GM18519 (cell line): ENCODE data around the gene ADSS1.

Source experiments
- ATAC-seq: cut with Tn5 transposase; IDR thresholded peaks from one replicate; pipeline ENCODE4 v1.9.1; 2021; ENCODE audit warnings: mild to moderate bottlenecking, moderate library complexity; ENCODE audit not compliant: unreplicated experiment, low FRiP score

ADSS1 gene

DNA sequence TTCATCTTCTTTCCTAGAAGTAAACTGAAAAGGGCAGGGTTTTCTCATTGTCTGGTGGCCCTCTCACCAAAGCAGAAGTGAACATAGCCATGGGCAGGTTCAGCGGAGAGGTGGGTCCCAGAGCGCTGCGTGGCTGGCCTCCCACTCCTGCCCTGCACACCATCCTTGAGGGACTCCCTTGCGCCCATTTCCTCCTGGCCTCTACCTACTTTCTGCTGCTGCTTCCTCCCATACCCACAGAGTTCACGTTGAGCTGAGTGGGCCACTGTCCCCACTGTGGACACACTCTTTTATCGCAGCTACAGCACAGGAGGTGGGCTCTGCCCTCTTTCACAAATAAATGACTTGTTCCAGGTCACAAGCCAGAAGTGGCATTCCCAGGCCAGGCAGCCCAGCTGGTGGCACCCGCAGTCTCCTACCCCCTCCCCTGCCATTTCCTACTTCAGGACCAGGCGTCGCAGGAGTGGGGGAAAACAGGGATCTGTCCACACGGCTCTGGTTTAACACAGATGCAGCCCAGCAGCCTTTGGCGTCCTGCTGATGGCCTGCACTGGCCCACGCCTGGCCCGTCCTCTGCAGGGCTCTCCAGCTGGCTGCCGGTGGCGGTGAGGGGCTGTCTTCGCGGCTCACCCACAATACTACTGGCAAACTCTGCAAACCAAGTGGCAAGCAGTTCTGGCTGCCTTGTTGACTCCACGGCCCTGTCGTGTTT lies 33.8 kb downstream of the ADSS1 start:
- no peak for ATAC-seq

DNA sequence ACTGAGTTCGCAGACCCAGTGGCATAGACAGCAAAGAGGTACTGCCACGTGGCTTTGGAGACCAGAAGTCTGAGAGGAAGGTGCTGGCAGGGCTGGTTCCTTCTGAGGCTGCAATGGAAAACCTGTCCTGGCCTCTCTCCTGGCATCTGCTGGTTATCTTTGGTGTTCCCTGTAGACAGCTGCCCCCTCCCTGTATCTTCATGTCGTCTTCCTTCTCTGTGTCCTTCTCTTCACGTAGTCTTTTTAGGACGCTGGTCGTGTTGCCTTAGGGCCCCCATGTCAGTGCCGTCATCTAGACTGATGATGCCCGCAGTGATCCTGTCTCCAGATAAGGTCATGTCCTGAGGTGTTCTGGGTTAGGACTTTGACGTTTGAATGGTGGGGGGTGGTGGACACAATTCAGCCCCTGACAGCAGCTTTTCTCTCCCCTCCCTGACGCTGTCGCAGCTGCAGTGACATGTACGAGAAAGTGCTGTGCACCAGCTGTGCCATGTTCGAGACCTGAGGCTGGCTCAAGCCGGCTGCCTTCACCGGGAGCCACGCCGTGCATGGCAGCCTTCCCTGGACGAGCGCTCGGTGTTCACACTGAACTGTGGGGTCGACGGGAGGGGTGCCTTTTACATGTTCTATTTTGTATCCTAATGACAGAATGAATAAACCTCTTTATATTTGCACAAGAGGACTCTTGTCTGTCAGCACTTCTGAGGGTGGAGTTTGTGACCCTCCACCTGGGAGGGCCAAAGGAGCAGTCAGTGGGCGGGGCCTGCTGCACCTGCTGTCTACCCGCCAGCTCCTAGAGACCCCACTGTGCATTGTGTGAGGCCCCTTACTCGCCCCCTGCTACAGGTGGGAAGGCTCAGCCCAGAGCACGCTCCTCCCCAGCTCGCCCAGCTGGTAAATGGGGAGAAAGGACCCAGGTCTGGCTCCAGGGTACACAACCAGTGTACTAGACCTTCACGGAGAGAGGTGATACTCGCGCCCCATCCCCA lies 35.2 kb downstream of the ADSS1 start:
- ATAC-seq, result no peak

DNA sequence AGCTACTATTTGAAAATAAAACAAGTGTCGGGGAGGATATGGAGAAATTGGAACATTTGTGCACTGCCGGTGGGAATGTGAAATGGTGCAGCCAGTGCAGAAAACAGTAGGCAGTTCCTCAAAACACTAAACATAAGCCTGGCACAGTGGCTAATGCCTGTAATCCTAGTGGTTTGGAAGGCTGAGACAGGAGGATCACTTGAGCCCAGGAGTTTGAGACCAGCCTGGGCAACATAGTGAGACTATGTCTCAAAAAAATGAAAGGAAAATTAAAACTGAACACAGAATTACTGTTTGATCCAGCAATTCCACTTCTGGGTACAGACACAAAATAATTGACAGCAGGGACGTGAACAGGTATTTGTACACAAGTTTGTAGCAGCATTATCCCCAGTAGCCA lies 41.5 kb downstream of the ADSS1 start:
- ATAC-seq, result no peak

DNA sequence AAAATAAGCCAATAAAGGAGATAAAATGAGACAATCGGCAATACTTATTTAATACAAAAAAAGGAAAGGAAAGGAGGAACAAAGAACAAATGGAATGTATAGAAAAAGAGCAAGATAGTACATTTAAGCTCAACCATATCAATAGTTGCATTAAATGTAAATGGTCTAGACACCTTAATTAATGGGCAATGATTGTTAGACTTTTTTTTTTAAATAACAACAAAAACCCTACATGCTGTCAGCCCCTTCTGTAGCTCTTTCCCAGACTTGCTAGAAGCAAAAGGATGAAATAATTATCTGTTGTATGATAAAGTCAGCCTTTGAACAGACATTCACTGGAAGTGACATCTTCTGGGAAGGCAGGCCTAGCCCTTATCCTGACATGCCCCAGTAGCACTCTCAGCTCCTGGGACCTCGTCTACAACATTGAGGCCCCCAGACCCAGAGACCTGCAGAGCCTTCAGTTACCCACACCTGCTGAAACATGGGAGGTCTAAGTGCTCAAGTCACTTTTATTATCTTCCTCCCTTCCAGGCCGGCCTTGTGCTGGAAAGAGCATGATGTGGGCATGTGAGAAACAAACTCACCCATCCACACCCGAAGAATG lies 42.3 kb downstream of the ADSS1 start:
- ATAC-seq, result no peak

DNA sequence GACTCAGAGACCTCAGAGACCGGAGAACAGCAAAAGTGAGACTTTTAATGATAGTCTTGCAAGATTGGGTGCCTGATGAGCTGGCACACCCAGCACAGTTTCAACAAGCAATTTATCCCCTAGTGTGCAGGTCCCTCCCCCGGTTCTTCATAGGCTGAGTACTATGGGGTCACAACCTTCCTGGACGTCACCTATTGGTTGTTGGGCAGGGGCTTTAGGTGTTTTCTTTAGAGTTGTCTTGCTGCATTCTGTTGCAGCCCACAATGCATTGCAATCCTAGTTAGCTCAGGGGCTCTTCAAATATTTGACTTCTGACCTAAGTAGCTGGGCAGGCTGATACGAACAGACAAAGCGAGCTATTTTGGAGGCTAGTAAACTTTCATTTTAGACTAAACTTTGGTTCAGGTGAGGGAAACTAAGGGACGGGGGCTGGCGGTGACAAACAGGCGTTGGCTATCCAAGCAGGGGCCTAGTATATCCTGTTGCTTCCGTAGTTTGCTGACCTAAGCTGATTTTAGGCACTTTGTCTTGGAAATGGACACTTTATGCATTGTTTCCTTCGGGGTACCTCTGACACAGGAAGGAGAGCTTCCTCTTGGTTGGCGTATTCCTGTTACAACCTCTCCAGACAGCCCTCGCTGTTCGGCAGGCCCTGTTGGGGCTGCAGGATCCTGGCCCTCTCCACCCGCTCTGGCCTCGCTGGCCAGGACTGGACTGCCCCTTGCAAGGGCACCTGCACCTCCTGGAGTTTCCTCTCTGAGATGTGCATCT lies 43.0 kb downstream of the ADSS1 start:
- ATAC-seq, result no peak

DNA sequence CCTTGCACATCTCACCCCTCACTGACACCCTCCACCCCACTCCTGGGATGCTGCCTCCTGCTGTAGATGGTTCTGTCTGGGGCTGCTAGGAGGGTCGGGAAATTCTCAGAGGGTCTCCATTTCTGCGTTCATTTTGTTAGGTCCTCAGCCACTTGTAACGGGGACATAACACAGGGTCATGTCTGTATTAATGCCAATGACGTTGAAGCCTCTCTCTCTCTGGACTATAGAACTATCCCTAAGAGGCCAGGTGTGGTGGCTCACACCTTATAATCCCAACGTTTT lies 43.5 kb downstream of the ADSS1 start:
- no peak for ATAC-seq

DNA sequence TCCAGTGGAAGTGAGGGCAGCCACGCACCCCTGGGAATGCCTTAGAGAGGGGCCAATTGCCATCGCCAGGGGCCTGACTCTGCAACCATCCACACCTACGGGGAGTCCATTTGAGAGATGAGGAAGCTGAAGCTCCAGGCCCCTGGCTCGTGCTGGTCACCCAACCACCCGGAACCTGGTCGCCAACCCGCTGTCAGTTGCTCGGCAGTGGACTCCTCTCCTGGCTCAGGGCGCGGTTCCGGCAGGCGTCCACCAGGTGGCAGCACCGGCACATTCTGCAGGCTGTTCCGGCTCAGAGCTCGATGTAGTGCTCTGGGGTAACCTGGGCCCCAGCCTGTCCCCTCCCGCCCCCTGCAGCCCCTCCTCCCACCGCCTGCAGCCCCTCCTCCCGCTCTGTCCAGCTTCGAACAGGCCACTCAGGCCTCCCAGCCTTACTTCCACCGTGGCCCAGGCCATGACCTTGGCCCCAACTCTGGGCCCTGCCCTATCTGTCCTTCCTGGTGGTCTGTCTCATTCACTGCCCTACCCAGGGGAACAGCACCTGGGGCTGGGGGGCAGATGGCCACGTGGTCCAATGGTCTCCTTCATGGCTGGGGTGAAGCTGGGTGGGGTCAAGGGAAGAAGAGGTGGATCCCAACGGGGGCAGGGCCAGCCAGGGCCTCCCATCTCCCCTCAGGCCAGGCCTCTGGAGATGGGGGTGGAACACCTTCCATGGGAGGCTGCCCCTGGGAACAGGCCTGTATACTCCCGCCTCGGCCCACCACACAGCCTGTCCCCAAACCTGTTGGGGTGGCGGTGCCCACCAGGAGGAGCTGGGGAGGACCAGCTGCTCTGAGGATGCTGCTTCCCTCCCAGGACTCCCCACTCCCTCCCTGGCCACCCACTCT lies 44.7 kb downstream of the ADSS1 start:
- no peak for ATAC-seq

DNA sequence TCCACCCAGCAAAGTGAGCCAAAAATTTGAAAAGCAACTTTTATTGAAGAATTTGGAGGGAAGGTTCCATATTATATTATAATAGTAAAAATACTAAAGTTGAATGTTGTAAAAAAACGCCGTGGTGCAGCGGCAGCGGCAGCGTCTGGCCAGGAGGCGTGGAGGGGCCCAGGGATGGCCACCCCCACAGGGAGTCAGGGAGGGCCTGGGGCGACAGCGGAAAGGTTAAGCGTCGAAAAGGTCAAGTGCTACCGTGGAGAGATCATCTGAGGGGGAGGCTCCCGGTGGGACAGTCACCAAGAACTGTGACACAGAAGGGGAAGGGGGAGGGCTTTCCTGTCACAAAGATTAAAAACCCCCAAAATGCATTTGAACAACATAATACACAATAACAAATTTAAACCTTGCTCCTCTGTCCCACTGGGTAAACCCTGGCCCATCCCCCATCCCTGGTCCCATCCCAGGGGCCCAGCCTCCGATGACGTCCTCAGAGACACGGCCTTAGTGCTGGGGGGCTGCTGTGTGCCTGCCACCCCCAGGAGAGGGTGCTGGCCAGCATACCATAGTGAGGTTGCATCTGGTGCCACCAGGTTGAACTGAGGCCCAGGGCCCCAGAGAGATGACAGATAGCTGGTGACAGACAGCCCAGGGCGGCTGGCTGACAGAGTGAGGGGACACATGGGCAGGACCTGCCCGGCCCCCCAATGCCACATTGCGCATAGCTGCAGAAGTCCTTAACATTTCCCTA lies 45.5 kb downstream of the ADSS1 start:
- ATAC-seq, result no peak

DNA sequence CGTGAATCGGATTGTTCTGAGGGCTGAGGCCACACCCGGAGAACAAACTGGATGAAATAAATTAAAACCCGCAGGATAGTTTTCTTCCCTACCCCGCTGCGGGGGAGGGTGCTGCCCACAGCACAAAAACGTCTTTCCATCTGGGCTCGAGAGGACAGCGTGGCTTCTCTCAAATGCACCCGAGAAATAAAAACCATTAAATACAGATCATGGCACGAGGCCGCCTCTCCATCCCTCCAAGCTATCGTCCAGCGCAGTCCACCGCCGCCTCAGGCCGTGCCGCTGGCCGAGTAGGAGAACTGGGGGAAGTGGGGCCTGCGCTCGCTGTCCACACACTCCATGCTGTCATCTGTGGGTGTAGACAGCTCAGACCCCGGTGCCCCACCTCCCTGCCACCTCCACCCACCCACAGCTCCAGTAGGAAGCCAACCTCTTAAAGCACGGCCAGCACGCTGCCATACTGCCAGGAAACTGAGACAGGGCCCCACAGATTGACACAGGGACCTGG lies 46.1 kb downstream of the ADSS1 start:
- ATAC-seq, result no peak

DNA sequence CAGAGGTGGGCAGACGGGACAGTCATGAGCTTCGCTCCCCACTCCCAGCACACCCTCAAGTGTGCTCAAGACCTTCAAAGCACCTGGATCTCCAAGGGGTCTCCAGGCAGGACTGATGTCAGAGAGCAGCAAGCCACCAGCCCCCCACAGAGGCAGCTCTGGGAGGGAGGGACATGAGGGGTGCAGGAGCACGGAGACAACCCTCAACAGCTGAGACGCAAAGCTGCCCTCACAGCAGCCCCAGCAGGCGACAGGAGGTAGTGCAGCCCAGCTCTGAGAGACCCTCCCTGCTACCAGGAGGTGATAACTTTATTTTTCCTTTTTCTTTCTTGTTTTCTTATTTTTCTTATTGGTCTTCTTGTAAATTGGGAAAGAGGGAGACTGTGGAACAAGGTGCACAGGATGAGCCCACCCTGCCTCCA lies 46.8 kb downstream of the ADSS1 start:
- ATAC-seq, result no peak

DNA sequence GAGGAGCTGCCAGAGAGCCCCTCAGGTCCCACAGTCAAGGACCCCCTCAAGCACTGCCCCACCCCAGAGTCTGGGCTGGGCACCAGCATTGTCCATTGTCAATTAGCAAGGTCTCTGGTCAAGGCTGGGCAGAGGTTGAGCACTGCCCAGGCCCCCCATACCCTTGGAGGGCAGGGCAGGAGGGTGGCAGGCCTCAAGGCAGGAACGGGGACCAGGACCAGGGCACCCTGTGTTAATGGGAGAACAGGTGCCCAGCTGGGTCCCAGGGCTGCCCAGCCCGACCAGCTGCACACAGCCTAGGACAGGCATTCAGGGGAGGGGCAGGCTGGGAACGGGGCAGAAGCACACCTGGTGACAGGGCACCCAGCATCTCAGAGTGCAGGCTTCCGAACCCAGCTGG lies 47.3 kb downstream of the ADSS1 start:
- no peak for ATAC-seq

DNA sequence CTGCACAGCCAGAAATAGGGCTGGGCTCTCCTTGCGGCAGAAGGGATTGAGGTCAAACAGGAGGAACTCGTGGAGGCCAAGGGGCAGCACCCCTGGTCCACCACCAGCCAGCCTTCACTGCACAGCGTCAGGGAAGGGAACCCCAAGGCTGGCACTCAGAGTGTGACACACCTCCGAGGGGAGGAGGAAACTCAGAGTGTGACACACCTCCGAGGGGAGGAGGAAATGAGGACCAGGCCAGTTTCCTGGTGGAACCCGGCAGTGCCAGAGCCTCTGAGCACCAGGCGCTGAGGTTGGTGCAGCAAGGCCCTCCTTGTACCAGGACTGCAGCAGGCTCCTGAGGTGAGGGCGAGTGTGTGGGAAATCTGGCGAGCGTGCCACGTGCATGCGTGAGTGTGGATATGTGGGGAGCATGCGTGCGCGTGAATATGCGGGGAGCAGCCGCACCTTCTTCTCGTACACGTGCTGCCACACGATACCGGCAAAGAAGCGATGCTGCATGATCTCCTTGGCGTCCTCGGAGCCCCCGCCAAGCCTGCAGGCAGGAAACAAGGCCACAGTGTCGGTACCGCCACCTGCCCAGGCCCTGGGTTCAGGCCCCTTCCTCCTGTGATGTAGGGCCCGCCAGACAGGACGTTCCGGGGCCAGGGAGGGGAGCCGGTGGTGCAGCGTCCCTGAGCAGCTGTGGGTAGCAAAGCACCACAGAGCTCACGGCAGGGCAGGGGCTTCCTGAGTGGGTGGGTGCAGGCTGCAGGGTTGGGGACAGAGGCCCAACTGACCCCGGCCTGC lies 48.1 kb downstream of the ADSS1 start:
- ATAC-seq, result no peak

DNA sequence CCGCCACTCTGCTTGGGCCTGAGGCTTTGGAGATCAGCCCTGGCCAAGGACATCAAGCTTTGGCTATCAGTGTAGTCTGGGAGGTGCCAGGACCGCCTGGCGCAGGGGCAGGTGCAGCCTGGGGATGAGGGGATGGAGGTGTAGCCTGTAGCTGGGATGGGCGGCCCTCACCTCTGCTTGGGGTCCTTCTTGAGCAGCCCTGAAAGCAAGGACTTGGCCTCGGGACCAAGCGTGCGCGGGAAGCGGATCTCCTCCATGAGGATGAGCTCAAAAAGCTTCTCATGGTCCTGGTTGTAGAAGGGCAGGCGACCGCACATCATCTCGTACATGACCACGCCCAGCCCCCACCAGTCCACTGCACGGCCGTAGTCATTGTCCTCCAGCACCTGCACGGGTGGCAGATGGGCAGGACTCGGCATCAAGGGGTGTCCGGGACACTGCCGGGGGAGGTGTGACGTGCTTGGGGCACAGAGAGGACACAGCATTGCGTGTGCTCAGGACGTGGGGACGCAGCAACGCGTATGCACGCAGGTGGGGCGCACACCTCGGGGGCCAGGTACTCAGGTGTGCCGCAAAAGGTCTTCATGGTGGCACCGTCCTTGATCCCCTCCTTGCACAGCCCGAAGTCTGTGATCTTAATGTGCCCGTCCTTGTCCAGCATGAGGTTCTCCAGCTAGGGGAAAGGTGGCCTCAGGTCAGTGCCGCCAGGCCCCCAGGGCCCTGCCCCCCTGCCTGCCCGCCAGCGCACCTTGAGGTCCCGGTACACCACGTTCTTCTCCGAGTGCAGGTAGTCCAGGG lies 48.9 kb downstream of the ADSS1 start:
- ATAC-seq, result no peak

DNA sequence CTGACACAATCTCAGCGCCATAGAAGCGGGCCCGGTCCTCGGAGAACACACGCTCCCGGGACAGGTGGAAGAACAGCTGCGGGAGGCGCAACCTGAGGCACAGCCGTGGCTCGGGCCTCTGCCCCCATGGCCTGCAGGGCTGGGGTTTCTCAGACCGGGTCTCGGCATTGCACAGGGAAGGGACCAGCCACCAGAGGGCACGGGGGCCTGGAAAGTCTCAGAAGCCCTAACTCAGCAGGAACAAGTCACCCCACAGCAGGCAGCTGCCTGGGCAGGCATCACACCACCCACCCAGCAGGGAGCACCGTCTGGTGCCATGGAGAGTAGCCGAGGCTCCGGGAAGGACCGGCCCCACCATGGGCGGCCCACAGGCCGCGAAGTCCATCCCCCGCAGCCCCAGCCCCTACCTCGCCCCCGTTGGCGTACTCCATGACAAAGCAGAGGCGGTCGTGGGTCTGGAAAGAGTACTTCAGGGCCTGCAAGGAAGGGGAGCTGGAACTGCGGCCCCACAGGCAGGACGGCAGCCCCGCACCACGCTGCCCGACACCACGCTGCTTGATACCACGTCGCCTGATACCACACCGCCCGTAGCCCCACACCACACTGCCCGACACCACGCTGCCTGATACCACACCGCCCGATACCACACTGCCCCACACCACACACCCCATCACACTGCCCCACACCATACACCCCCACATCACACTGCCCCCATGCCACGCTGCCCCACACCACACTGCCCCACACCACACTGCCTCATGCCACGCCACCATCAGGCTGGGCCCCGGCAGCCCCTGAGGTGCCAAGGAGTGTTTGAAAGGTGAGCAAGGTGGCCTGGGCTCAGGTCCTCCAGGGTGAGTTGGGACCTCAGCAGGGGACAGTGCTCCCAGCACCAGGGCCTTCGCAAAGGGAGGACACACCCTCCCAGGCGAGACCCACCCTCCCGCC lies 49.8 kb downstream of the ADSS1 start:
- ATAC-seq, result no peak

DNA sequence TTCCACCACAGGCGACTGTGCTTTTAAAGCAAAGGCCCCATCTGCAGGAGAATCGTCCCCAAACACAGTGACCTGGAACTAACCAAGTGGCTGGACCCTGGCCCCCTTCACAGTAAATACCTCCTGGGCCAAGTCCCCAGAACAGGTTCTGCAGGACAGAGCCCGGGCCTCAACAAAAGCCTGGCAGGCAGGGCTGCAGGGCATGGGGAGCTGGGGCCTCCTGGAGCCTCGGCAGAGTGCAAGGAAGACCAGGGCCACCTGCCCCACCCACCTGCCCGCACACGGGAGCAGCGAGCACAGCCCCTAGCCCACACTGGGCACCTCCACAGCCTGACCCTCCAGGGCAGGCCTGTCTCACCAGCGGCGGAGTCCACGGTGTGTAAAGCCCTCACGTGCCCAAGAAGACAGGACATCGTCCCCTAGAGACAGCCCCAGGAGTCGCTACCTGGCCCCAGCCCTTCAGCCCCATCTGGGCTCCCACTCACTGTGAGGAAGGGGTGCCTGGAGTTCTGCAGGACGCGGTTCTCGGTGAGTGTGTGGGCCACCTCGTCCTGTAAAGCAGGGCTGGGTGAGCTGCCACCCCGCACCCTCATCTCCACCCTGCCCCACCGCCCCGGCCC lies 50.5 kb downstream of the ADSS1 start:
- ATAC-seq, result no peak

DNA sequence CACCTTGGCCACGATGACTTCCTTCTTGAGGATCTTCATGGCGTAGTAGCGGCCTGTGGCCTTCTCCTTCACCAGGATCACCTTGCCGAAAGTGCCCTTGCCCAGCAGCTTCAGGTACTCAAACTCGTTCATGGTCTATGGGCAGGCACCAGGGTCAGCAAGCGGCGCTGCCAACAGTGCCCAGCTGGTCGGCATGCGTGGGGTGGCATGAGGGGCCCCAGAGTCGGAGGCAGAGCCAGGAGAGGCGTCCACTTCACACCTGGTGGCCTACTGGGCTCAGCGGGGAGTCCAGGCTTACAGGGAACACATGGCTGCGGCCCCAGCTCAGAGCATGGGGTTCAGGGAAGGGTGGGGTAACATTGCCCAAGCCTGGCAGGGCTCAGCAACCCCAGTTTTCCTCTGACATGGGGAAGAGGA lies 51.1 kb downstream of the ADSS1 start:
- ATAC-seq, result no peak
